MM.1S (cell line): ENCODE data around the gene BCL11A.

Experiments used
- CTCF ChIP-seq: fragments of 300-600 bp; sonication (generic); IDR thresholded peaks from 2 replicates; pipeline ENCODE4 v1.5.1; 2016; ENCODE audit warnings: antibody characterized with exemption, low read length, mixed read lengths
- EZH2 ChIP-seq: fragments of 300-600 bp; sonication (generic); optimal IDR thresholded peaks from 2 replicates; pipeline ENCODE3; 2017; ENCODE audit warnings: low read depth, mild to moderate bottlenecking, antibody characterized with exemption, low read length, mixed read lengths
- EZH2phosphoT487 ChIP-seq: fragments of 300-600 bp; sonication (generic); IDR thresholded peaks from 2 replicates; pipeline ENCODE4 v1.6.1; 2018; ENCODE audit warnings: antibody characterized with exemption, low read length

DNA sequence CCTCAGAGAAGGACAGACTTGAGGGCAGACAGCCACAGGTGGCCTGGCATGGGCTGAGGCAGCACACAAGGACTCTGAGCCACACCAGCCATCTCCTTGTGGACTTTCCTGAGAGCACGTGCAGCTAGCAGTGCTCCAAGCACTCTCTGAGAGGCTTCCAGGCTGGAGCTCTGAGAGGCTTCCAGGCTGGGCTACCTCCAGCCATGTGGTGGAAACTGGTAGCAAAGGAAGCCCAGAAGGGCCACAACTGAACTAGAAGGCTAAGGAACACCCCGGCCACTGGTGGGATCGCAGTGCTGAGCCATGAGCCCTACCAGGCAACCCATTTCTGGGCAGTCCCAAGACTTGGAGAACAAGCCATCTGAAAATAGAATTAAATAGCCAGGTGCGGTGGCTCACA, 39.5 kb downstream of the BCL11A start:
- TF ChIP-seq EZH2phosphoT487, result no peak
- TF ChIP-seq EZH2, result no peak
- TF ChIP-seq CTCF, result no peak
